Tibial nerve (tissue), 4 donors: ENCODE data around the gene PNPLA7. TPM values are rescaled to one million over a fixed set of nuclear protein-coding genes. Genes with fewer than 3 reads are reported as not detected.

ENCODE experiments used
- DNase-seq, 2 donors: peaks; one replicate each; pipeline ENCODE4 v3.0.0-alpha.2; 2019; ENCODE audit warnings: low spot score in 2 of 2
- H3K27ac ChIP-seq, 4 donors: fragments of 200-600 bp; sonication (generic) in 3 of 4; one replicate each; pipeline ENCODE4 v1.5.1; 2017 to 2019; ENCODE audit warnings: mild to moderate bottlenecking in 1 of 4
- H3K27me3 ChIP-seq, 2 donors: fragments of 200-600 bp; sonication (generic) in 1 of 2; one replicate each; pipeline versions ENCODE4 v1.5.1 to v1.6.0; 2017 to 2019
- H3K36me3 ChIP-seq, 3 donors: fragments of 200-600 bp; sonication (generic); one replicate each; pipeline ENCODE4 v1.5.1; 2018 to 2019
- H3K4me1 ChIP-seq, 4 donors: fragments of 200-600 bp; sonication (generic) in 3 of 4; one replicate each; pipeline ENCODE4 v1.5.1; 2017 to 2019
- H3K4me3 ChIP-seq, 4 donors: fragments of 200-600 bp; sonication (generic) in 3 of 4; one replicate each; pipeline ENCODE4 v1.5.1; 2017 to 2019; ENCODE audit warnings: mild to moderate bottlenecking in 1 of 4, moderate library complexity in 1 of 4
- H3K9me3 ChIP-seq, 4 donors: fragments of 200-600 bp; sonication (generic) in 3 of 4; one replicate each; pipeline ENCODE4 v1.5.1; 2017 to 2019
- CTCF ChIP-seq, 5 experiments: fragments of 200-600 bp in 3 of 5; fragments of 450-650 bp in 2 of 5; sonication (generic) in 3 of 5; IDR thresholded peaks; one replicate each; pipeline ENCODE4 v1.5.1; 2016 to 2019; ENCODE audit warnings: antibody characterized with exemption in 5 of 5, mild to moderate bottlenecking in 3 of 5, moderate library complexity in 2 of 5
- EP300 ChIP-seq, 2 donors: sonication (generic); formaldehyde crosslinking; IDR thresholded peaks; one replicate each; pipeline ENCODE4 v1.6.1; 2017; ENCODE audit warnings: antibody characterized with exemption in 2 of 2, mild to moderate bottlenecking in 1 of 2
- POLR2A ChIP-seq, 2 donors: fragments of 450-650 bp; IDR thresholded peaks; one replicate each; pipeline ENCODE4 v1.6.1; 2017; ENCODE audit warnings: antibody characterized with exemption in 2 of 2, mild to moderate bottlenecking in 2 of 2, moderate library complexity in 2 of 2
- WGBS, 2 donors: methylation state at CpG; one replicate each; pipeline ENCODE4 v1.1.5; 2018; 5-methylcytosine and 5-hydroxymethylcytosine counted together
- total RNA-seq, 4 donors: library from RNA; depleted of rRNA; stranded (reverse); fragments of >200 nt; gene quantifications; one replicate each; pipeline ENCODE4 v1.1.0, GENCODE V29; 2016

Gene PNPLA7
- total RNA-seq, 4 donors from 2014 or later = 12.0 to 25.2 (median 18.7) TPM

- H3K4me3 ChIP-seq = no peak overlapping the region
- H3K9me3 ChIP-seq = peaks cover 0 to under 1% (median 0%) of the 10 kb centered on the region in 4 donors
- peaks cover 0 to 32% of the 10 kb centered on the region in 2 donors for H3K27me3 ChIP-seq
- TF ChIP-seq CTCF (IDR thresholded peaks at IDR 0.05) (no peak), POLR2A (IDR thresholded peaks at IDR 0.05) (no peak), EP300 (IDR thresholded peaks at IDR 0.05) (no peak)
- H3K4me1 ChIP-seq = peaks cover 0 to 22% (median 8%) of the 10 kb centered on the region in 4 donors
- H3K36me3 ChIP-seq = peaks cover 0 to 8% (median 0%) of the 10 kb centered on the region in 3 donors
- no peak overlapping the region for H3K27ac ChIP-seq
- DNase-seq = no peak
- 71 to 80% methylated on average over 4 to 11 of the region's 24 CpGs for WGBS, 2 donors
Observed at GRCh38 chr9:137436761-137437600, 113.2 kb downstream of the PNPLA7 start.

- Histone ChIP-seq H3K27ac (no peak overlapping the region), H3K27me3 (peaks cover 0 to 24% of the 10 kb centered on the region in 2 donors), H3K9me3 (no peaks in the 10 kb centered on the region), H3K4me3 (no peak overlapping the region), H3K36me3 (peaks cover 0 to 8% (median 0%) of the 10 kb centered on the region in 3 donors), H3K4me1 (peaks cover 0 to 14% (median 3%) of the 10 kb centered on the region in 4 donors)
- WGBS, 2 donors = 80 to 84% methylated on average over 17 to 39 of the region's 42 CpGs
- DNase-seq = no peak
- TF ChIP-seq EP300 (IDR thresholded peaks at IDR 0.05) (no peak), CTCF (IDR thresholded peaks at IDR 0.05) (no peak), POLR2A (IDR thresholded peaks at IDR 0.05) (no peak)
Observed at GRCh38 chr9:137435980-137436760, 114.0 kb downstream of the PNPLA7 start.

- 75 to 80% methylated on average over 12 to 17 of the region's 20 CpGs for WGBS, 2 donors
- peaks cover 0 to 23% of the 10 kb centered on the region in 2 donors for H3K27me3 ChIP-seq
- H3K27ac ChIP-seq = no peak overlapping the region
- peaks cover 0 to 13% (median 3%) of the 10 kb centered on the region in 4 donors for H3K4me1 ChIP-seq
- H3K4me3 ChIP-seq = no peak overlapping the region
- TF ChIP-seq POLR2A (IDR thresholded peaks at IDR 0.05) = no peak
- TF ChIP-seq EP300 (IDR thresholded peaks at IDR 0.05) = no peak
- no peak for TF ChIP-seq CTCF (IDR thresholded peaks at IDR 0.05)
- H3K9me3 ChIP-seq = no peaks in the 10 kb centered on the region
- DNase-seq = no peak
- H3K36me3 ChIP-seq = peaks cover 0 to 8% (median 0%) of the 10 kb centered on the region in 3 donors
Observed at GRCh38 chr9:137435381-137435891, 114.8 kb downstream of the PNPLA7 start.

GRCh38 chr9:137434498-137435380 lies 115.5 kb downstream of the PNPLA7 start:
- H3K27me3 ChIP-seq = peaks cover 0 to 23% of the 10 kb centered on the region in 2 donors
- H3K9me3 ChIP-seq = no peaks in the 10 kb centered on the region
- H3K4me3 ChIP-seq = no peak overlapping the region
- no peak overlapping the region for H3K27ac ChIP-seq
- DNase-seq = no peak
- H3K36me3 ChIP-seq = peaks cover 0 to 8% (median 0%) of the 10 kb centered on the region in 3 donors
- H3K4me1 ChIP-seq = peaks cover 0 to 13% (median 3%) of the 10 kb centered on the region in 4 donors
- TF ChIP-seq EP300 (IDR thresholded peaks at IDR 0.05) = no peak
- TF ChIP-seq POLR2A (IDR thresholded peaks at IDR 0.05) = no peak
- no peak for TF ChIP-seq CTCF (IDR thresholded peaks at IDR 0.05)
- WGBS, 2 donors = 81 to 85% methylated on average over 18 to 31 of the region's 43 CpGs
